HG02798 (cell line): ENCODE results near the gene PF4V1.
"Not testable (repeated sequence)": the region's sequence is repeated elsewhere in the genome, so short reads cannot be mapped to it uniquely, and the experiment has no call there.

Experiments
- ATAC-seq: cut with Tn5 transposase; IDR thresholded peaks from one replicate; pipeline ENCODE4 v1.9.1; 2021; ENCODE audit warnings: mild to moderate bottlenecking; ENCODE audit not compliant: unreplicated experiment, poor library complexity

Gene PF4V1

GRCh38 chr4:73897380-73898136 is 44.5 kb downstream of the PF4V1 start:
- ATAC-seq: no peak

GRCh38 chr4:73899338-73899737 is 46.2 kb downstream of the PF4V1 start:
- ATAC-seq: not testable (repeated sequence)

GRCh38 chr4:73901031-73901430 is 47.9 kb downstream of the PF4V1 start:
- no peak for ATAC-seq

GRCh38 chr4:73902038-73902637 is 49.0 kb downstream of the PF4V1 start:
- no peak for ATAC-seq

GRCh38 chr4:73902817-73903547 is 49.9 kb downstream of the PF4V1 start:
- ATAC-seq: no peak
